Measurements from ENCODE around the gene ZCCHC9. TPM values are rescaled to one million over a fixed set of nuclear protein-coding genes. Genes with fewer than 3 reads are reported as not detected.
"Not testable (repeated sequence)": the region's sequence is repeated elsewhere in the genome, so short reads cannot be mapped to it uniquely, and the experiment has no call there.

Gene ZCCHC9
- total RNA-seq, 1 donor from 2014 or later = 8.9 TPM

DNA sequence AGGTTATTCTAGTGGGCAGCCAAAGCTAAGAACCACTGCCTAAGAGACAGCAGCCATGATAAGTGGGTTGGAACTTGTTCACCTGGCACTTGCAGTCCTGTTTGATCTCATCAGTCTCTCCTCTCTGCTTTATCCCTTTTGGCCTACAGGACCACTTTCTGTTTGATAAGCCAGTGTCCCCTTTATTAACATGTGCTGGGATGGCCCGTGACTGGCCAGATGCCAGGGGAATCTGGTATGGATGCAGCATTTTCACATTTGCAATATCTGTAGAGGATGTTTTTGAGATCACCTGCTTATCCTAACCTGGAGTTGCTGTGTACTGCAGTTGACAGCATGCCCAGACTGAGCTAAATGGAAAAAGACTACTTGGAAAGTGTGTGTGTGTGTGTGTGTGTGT lies 44.6 kb upstream of the ZCCHC9 start:
- peaks cover 97% of the 10 kb centered on the region for H3K36me3 ChIP-seq
- intact Hi-C loops (cut with micrococcal nuclease) = no loop called here
- peaks cover 19% of the 10 kb centered on the region for H3K9me3 ChIP-seq (replicated peaks)
- H3K27me3 ChIP-seq (ENCODE audit: low read depth) = no peaks in the 10 kb centered on the region
- no peak for DNase-seq
- H3K27ac ChIP-seq (replicated peaks) = no peak overlapping the region
- H3K4me1 ChIP-seq = peaks cover 33% of the 10 kb centered on the region
- TF ChIP-seq, protein P1, sequence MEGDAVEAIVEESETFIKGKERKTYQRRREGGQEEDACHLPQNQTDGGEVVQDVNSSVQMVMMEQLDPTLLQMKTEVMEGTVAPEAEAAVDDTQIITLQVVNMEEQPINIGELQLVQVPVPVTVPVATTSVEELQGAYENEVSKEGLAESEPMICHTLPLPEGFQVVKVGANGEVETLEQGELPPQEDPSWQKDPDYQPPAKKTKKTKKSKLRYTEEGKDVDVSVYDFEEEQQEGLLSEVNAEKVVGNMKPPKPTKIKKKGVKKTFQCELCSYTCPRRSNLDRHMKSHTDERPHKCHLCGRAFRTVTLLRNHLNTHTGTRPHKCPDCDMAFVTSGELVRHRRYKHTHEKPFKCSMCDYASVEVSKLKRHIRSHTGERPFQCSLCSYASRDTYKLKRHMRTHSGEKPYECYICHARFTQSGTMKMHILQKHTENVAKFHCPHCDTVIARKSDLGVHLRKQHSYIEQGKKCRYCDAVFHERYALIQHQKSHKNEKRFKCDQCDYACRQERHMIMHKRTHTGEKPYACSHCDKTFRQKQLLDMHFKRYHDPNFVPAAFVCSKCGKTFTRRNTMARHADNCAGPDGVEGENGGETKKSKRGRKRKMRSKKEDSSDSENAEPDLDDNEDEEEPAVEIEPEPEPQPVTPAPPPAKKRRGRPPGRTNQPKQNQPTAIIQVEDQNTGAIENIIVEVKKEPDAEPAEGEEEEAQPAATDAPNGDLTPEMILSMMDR (IDR thresholded peaks at IDR 0.05; ENCODE audit: borderline replicate concordance) = no peak
- no peak overlapping the region for H3K4me3 ChIP-seq

DNA sequence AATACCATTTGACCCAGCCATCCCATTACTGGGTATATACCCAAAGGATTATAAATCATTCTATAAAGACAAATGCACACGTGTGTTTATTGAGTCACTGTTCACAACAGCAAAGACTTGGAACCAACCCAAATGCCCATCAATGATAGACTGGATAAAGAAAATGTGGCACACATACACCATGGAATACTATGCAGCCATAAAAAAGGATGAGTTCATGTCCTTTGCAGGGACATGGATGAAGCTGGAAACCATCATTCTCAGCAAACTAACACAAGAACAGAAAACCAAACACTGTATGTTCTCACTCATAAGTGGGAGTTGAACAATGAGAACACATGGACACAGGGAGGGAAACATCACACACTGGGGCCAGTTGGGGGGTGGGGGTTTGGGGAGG lies 38.6 kb upstream of the ZCCHC9 start:
- intact Hi-C loops (cut with micrococcal nuclease); H3K4me1 ChIP-seq; DNase-seq; H3K4me3 ChIP-seq; H3K27ac ChIP-seq (replicated peaks); H3K27me3 ChIP-seq (ENCODE audit: low read depth): not testable (repeated sequence)
- Histone ChIP-seq H3K36me3 (peaks cover 99% of the 10 kb centered on the region), H3K9me3 (replicated peaks) (peaks cover 26% of the 10 kb centered on the region)

DNA sequence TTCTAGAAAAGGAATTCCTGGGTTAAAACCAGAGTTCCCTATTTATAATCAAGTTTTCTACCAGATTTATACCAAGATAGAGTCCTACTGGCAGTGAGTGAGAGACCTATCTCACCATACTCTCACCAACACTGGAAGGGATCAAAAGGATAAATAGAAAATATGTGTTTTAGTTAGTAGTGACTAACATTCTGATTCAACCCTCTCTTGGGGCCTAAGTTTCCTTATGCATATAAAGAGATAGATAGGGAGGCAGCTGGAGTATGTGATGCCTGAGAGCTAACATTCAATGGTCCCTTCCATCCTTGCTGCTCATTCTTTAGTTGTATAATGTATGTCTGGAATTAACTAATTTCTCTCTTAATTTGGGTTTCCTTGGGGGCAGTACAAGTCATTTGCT lies 36.3 kb upstream of the ZCCHC9 start:
- H3K4me3 ChIP-seq = no peak overlapping the region
- H3K27ac ChIP-seq (replicated peaks) = no peak overlapping the region
- no peak for DNase-seq
- H3K9me3 ChIP-seq (replicated peaks) = peaks cover 23% of the 10 kb centered on the region
- intact Hi-C loops (cut with micrococcal nuclease) = no loop called here
- H3K27me3 ChIP-seq (ENCODE audit: low read depth) = no peaks in the 10 kb centered on the region
- peaks cover 97% of the 10 kb centered on the region for H3K36me3 ChIP-seq
- no peaks in the 10 kb centered on the region for H3K4me1 ChIP-seq
- TF ChIP-seq, protein P1 (IDR thresholded peaks at IDR 0.05; ENCODE audit: borderline replicate concordance) = no peak

DNA sequence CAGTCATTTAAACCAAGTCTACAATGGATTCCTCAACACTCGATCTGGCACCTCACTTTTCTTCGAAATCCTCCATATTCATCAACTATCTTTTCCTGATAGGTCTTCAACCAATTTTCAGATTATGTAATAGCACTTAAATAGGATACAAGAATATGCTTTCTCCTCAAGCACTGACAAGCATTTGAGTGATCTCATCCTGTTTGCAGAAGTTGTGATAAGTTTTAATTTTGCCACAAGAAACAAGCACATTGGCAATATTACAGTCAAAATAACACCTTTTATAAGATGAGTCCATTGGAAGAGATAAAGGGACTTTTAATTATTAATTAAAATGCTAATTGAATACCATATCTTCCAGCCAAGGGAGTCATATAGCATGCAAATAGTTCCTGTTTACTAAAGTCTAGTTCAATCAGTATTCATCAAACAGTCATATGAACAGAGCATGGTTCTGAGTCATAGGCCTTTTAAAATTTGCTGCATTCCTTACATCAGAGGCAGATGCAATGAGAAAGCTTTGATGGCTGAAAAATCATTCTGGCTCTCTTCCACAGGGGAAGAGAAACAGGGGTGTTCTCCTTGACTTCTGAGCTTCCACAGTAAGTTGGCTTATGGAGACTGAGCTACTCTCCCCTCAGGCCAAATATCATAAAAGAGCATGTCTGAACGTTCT lies 32.7 kb upstream of the ZCCHC9 start:
- Histone ChIP-seq H3K36me3 (peaks cover 88% of the 10 kb centered on the region), H3K27me3 (ENCODE audit: low read depth) (no peaks in the 10 kb centered on the region), H3K4me3 (no peak overlapping the region), H3K4me1 (no peaks in the 10 kb centered on the region), H3K27ac (replicated peaks) (no peak overlapping the region), H3K9me3 (replicated peaks) (peaks cover 37% of the 10 kb centered on the region)
- intact Hi-C loops (cut with micrococcal nuclease) = no loop called here
- no peak for DNase-seq
- TF ChIP-seq, protein P1 (IDR thresholded peaks at IDR 0.05; ENCODE audit: borderline replicate concordance) = no peak

DNA sequence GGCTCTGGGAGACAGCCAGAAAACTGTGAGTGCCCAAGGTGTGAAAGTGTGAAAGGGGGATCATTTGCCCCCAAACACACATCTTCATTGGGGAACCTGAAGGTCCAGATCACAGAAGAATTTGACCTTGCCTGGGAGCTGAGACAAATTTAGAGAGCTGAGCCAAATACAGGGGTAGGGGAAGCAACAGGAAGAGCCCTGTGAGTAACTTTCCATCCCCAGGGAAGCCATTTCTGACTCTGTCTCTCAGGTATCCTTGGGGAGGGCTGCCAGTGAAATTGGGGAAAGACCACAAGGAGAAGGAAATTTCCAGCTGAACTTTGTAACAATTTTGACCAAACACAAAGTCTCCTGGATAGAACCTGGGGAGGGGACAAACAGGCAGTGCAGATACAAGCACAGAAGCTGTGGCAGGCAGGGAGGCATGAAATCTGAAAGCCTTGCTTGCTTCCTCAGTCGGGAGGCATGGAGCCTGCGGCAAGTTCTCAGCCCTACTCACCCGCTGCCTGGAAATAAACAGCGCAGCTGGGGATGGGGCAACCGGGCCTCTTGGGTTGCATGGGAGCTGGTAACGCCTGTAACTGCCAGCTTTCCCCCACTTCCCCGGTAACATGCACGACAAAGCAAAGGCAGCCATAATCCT lies 31.5 kb upstream of the ZCCHC9 start:
- peaks cover 76% of the 10 kb centered on the region for H3K36me3 ChIP-seq
- no peak overlapping the region for H3K4me3 ChIP-seq
- H3K27ac ChIP-seq (replicated peaks) = no peak overlapping the region
- DNase-seq = no peak
- no peaks in the 10 kb centered on the region for H3K4me1 ChIP-seq
- TF ChIP-seq, protein P1 (IDR thresholded peaks at IDR 0.05; ENCODE audit: borderline replicate concordance) = no peak
- no peaks in the 10 kb centered on the region for H3K27me3 ChIP-seq (ENCODE audit: low read depth)
- intact Hi-C loops (cut with micrococcal nuclease) = no loop called here
- peaks cover 49% of the 10 kb centered on the region for H3K9me3 ChIP-seq (replicated peaks)

DNA sequence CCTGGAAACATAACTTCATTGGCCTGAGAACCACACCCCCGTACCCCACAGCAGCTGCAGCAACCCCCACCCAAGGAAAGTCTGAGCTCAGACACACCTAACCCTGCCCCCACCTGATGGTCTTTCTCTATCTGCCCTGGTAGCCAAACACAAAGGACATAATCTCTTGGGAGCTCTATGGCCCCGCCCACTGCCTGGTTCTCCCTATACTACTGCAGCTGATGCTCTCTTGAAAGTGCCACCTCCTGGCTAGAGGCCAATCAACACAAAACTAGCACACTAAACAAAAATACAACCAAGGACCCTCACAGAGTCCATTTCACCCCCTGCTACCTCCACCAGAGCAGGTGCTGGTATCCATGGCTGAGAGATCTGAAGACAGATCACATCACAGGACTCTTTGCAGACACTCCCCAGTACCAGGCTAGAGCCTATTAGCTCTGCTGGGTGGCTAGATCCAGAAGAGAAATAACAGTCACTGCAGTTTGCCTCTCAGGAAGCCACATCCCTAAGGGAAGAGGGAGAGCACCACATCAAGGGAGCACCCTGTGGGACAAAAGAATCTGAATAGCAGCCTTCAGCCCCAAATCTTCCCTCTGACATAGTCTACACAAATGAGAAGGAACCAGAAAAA lies 30.9 kb upstream of the ZCCHC9 start:
- H3K27me3 ChIP-seq (ENCODE audit: low read depth); H3K4me1 ChIP-seq; intact Hi-C loops (cut with micrococcal nuclease); H3K4me3 ChIP-seq; DNase-seq; H3K27ac ChIP-seq (replicated peaks): not testable (repeated sequence)
- peaks cover 56% of the 10 kb centered on the region for H3K9me3 ChIP-seq (replicated peaks)
- H3K36me3 ChIP-seq = peaks cover 69% of the 10 kb centered on the region

All from left ventricle myocardium inferior (tissue), 1 donor.